Measurements from ENCODE around the gene FBLN7. TPM values are rescaled to one million over a fixed set of nuclear protein-coding genes. Genes with fewer than 3 reads are reported as not detected.
"Not testable (repeated sequence)": the region's sequence is repeated elsewhere in the genome, so short reads cannot be mapped to it uniquely, and the experiment has no call there.

The FBLN7 gene
- total RNA-seq, 1 donor from 2014 or later: 17.0 TPM

- peaks cover 4% of the 10 kb centered on the region for H3K4me1 Mint-ChIP-seq (ENCODE audit: low read depth)
- intact Hi-C loops (cut with micrococcal nuclease): no loop called here
- no peaks in the 10 kb centered on the region for H3K36me3 Mint-ChIP-seq (ENCODE audit: low read depth)
- DNase-seq (ENCODE audit: low spot score): no peak
- peaks cover 18% of the 10 kb centered on the region for H3K9me3 Mint-ChIP-seq
- no peak overlapping the region for H3K4me3 Mint-ChIP-seq (ENCODE audit: low read depth)
- H3K27me3 Mint-ChIP-seq (ENCODE audit: low read depth): no peaks in the 10 kb centered on the region
- H3K27ac Mint-ChIP-seq: no peak overlapping the region
These were observed 9.1 kb upstream of the FBLN7 start for GRCh38 chr2:112129060-112129459.

- peaks cover 5% of the 10 kb centered on the region for H3K9me3 Mint-ChIP-seq
- intact Hi-C loops (cut with micrococcal nuclease): no loop called here
- peaks cover 7% of the 10 kb centered on the region for H3K4me1 Mint-ChIP-seq (ENCODE audit: low read depth)
- DNase-seq (ENCODE audit: low spot score): no peak
- H3K36me3 Mint-ChIP-seq (ENCODE audit: low read depth): no peaks in the 10 kb centered on the region
- H3K27ac Mint-ChIP-seq: no peak overlapping the region
- peaks cover 16% of the 10 kb centered on the region for H3K27me3 Mint-ChIP-seq (ENCODE audit: low read depth)
- no peak overlapping the region for H3K4me3 Mint-ChIP-seq (ENCODE audit: low read depth)
These were observed 4.8 kb upstream of the FBLN7 start for GRCh38 chr2:112133344-112133743.

GRCh38 chr2:112134120-112134519 is 4.1 kb upstream of the FBLN7 start:
- DNase-seq (ENCODE audit: low spot score): no peak
- Mint-ChIP-seq H3K27me3 (ENCODE audit: low read depth) (peaks cover 16% of the 10 kb centered on the region), H3K27ac (no peak overlapping the region), H3K36me3 (ENCODE audit: low read depth) (no peaks in the 10 kb centered on the region), H3K9me3 (peaks cover 3% of the 10 kb centered on the region), H3K4me3 (ENCODE audit: low read depth) (no peak overlapping the region), H3K4me1 (ENCODE audit: low read depth) (peaks cover 7% of the 10 kb centered on the region)
- intact Hi-C loops (cut with micrococcal nuclease): no loop called here

GRCh38 chr2:112136096-112136495 is 2.1 kb upstream of the FBLN7 start:
- H3K4me3 Mint-ChIP-seq (ENCODE audit: low read depth): no peak overlapping the region
- H3K27me3 Mint-ChIP-seq (ENCODE audit: low read depth): peaks cover 25% of the 10 kb centered on the region
- peaks cover 3% of the 10 kb centered on the region for H3K9me3 Mint-ChIP-seq
- peaks cover 7% of the 10 kb centered on the region for H3K4me1 Mint-ChIP-seq (ENCODE audit: low read depth)
- no peaks in the 10 kb centered on the region for H3K36me3 Mint-ChIP-seq (ENCODE audit: low read depth)
- intact Hi-C loops (cut with micrococcal nuclease): no loop called here
- no peak for DNase-seq (ENCODE audit: low spot score)
- H3K27ac Mint-ChIP-seq: no peak overlapping the region

GRCh38 chr2:112137516-112138158 is 548 bp upstream of the FBLN7 start:
- Mint-ChIP-seq H3K36me3 (ENCODE audit: low read depth) (no peaks in the 10 kb centered on the region), H3K27ac (no peak overlapping the region), H3K4me3 (ENCODE audit: low read depth) (peak overlapping the region; percentile 74), H3K27me3 (ENCODE audit: low read depth) (peaks cover 27% of the 10 kb centered on the region), H3K9me3 (peaks cover 3% of the 10 kb centered on the region), H3K4me1 (ENCODE audit: low read depth) (peaks cover 5% of the 10 kb centered on the region)
- intact Hi-C loops (cut with micrococcal nuclease): no loop called here
- DNase-seq (ENCODE audit: low spot score): no peak

GRCh38 chr2:112139033-112139614 is 939 bp downstream of the FBLN7 start:
- intact Hi-C loops (cut with micrococcal nuclease); H3K36me3 Mint-ChIP-seq (ENCODE audit: low read depth); H3K4me3 Mint-ChIP-seq (ENCODE audit: low read depth); DNase-seq (ENCODE audit: low spot score); H3K27ac Mint-ChIP-seq; H3K4me1 Mint-ChIP-seq (ENCODE audit: low read depth); H3K9me3 Mint-ChIP-seq: not testable (repeated sequence)
- peaks cover 27% of the 10 kb centered on the region for H3K27me3 Mint-ChIP-seq (ENCODE audit: low read depth)

GRCh38 chr2:112139661-112140204 is 1.5 kb downstream of the FBLN7 start:
- intact Hi-C loops (cut with micrococcal nuclease): not testable (repeated sequence)

GRCh38 chr2:112140205-112140802 is 2.1 kb downstream of the FBLN7 start:
- DNase-seq (ENCODE audit: low spot score): no peak
- H3K36me3 Mint-ChIP-seq (ENCODE audit: low read depth): no peaks in the 10 kb centered on the region
- H3K27me3 Mint-ChIP-seq (ENCODE audit: low read depth): peaks cover 27% of the 10 kb centered on the region
- peaks cover 3% of the 10 kb centered on the region for H3K4me1 Mint-ChIP-seq (ENCODE audit: low read depth)
- H3K9me3 Mint-ChIP-seq: no peaks in the 10 kb centered on the region
- H3K4me3 Mint-ChIP-seq (ENCODE audit: low read depth): no peak overlapping the region
- intact Hi-C loops (cut with micrococcal nuclease): no loop called here
- H3K27ac Mint-ChIP-seq: no peak overlapping the region

More at GRCh38 chr2:112139661-112140204, 1.5 kb downstream of the FBLN7 start:
- H3K27ac Mint-ChIP-seq; H3K9me3 Mint-ChIP-seq; H3K4me3 Mint-ChIP-seq (ENCODE audit: low read depth); H3K36me3 Mint-ChIP-seq (ENCODE audit: low read depth); DNase-seq (ENCODE audit: low spot score); H3K4me1 Mint-ChIP-seq (ENCODE audit: low read depth): not testable (repeated sequence)
- H3K27me3 Mint-ChIP-seq (ENCODE audit: low read depth): peaks cover 27% of the 10 kb centered on the region

GRCh38 chr2:112140899-112141625 is 2.9 kb downstream of the FBLN7 start:
- Mint-ChIP-seq H3K27ac (no peak overlapping the region), H3K4me3 (ENCODE audit: low read depth) (no peak overlapping the region), H3K27me3 (ENCODE audit: low read depth) (peaks cover 25% of the 10 kb centered on the region), H3K4me1 (ENCODE audit: low read depth) (peaks cover 3% of the 10 kb centered on the region), H3K9me3 (no peaks in the 10 kb centered on the region), H3K36me3 (ENCODE audit: low read depth) (no peaks in the 10 kb centered on the region)
- intact Hi-C loops (cut with micrococcal nuclease): no loop called here
- DNase-seq (ENCODE audit: low spot score): no peak

- Mint-ChIP-seq H3K4me3 (ENCODE audit: low read depth) (no peak overlapping the region), H3K27ac (no peak overlapping the region), H3K36me3 (ENCODE audit: low read depth) (no peaks in the 10 kb centered on the region), H3K27me3 (ENCODE audit: low read depth) (peaks cover 20% of the 10 kb centered on the region), H3K9me3 (no peaks in the 10 kb centered on the region), H3K4me1 (ENCODE audit: low read depth) (peaks cover 3% of the 10 kb centered on the region)
- DNase-seq (ENCODE audit: low spot score): no peak
- intact Hi-C loops (cut with micrococcal nuclease): no loop called here
These were observed 3.4 kb downstream of the FBLN7 start for GRCh38 chr2:112141626-112142007.

GRCh38 chr2:112142525-112143078 is 4.4 kb downstream of the FBLN7 start:
- no peak overlapping the region for H3K4me3 Mint-ChIP-seq (ENCODE audit: low read depth)
- H3K27ac Mint-ChIP-seq: no peak overlapping the region
- DNase-seq (ENCODE audit: low spot score): no peak
- no peaks in the 10 kb centered on the region for H3K36me3 Mint-ChIP-seq (ENCODE audit: low read depth)
- intact Hi-C loops (cut with micrococcal nuclease): no loop called here
- peaks cover 3% of the 10 kb centered on the region for H3K4me1 Mint-ChIP-seq (ENCODE audit: low read depth)
- no peaks in the 10 kb centered on the region for H3K9me3 Mint-ChIP-seq
- H3K27me3 Mint-ChIP-seq (ENCODE audit: low read depth): peaks cover 17% of the 10 kb centered on the region

GRCh38 chr2:112143150-112143549 is 5.0 kb downstream of the FBLN7 start:
- no peak for DNase-seq (ENCODE audit: low spot score)

More at GRCh38 chr2:112143150-112143549, 5.0 kb downstream of the FBLN7 start:
- intact Hi-C loops (cut with micrococcal nuclease): no loop called here
- Mint-ChIP-seq H3K4me3 (ENCODE audit: low read depth) (no peak overlapping the region), H3K4me1 (ENCODE audit: low read depth) (no peaks in the 10 kb centered on the region), H3K9me3 (no peaks in the 10 kb centered on the region), H3K27me3 (ENCODE audit: low read depth) (peaks cover 12% of the 10 kb centered on the region), H3K27ac (no peak overlapping the region), H3K36me3 (ENCODE audit: low read depth) (no peaks in the 10 kb centered on the region)

Data from activated T-helper 2 cell treated with anti-CD3 and anti-CD28 coated beads, Interferon-gamma antibody, Interleukin-2, Interleukin-4, amounts not matched to agents 10 μg/mL and 5 μg/mL and 100 μg/mL, durations not matched to agents 14 hours and 24 hours and 36 hours (primary cell).